Activated naive CD8-positive, alpha-beta T cell treated with anti-CD3 and anti-CD28 coated beads, Interleukin-2, amount 50 U/mL, for 16 hours (primary cell): ENCODE measurements around the gene VEPH1.

Source experiments
- DNase-seq: peaks from one replicate; pipeline ENCODE4 v3.0.0-alpha.2; 2020; ENCODE audit warnings: low read depth, low spot score

VEPH1 gene

GRCh38 chr3:157523814-157524213 is 20.6 kb upstream of the VEPH1 start:
- no peak for DNase-seq

- no peak for DNase-seq
Observed at GRCh38 chr3:157522648-157523047, 19.4 kb upstream of the VEPH1 start.

DNA sequence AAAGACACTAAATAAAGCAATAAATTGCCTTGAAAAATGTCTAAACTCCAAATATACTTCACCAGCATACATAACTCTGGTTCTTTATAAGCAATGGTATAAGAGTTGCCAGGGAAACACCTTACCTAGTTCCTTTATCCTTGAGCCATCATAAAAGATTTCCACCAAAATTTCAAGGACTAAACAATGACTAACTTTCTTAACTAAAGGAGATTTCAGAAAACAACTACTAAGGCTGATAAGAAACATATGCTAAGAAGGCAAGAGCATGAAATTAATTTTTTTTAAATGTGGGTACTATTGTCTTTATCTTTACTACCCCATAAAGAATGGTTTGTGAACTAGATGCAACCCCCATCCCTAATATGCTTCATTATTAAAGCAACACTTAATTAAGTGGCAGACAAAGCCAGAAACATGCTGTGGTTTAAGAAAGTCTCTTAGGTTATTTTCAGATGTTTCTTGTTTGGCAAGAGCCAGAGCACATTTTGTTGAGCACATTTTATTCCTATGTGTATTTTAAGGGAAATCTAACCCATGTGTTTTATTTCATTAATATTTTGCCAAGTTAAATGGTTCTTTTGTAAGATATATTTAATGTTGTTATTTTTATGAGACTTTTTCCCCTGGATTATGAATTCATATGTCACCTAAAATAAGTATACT is 17.4 kb upstream of the VEPH1 start:
- DNase-seq, result no peak

DNA sequence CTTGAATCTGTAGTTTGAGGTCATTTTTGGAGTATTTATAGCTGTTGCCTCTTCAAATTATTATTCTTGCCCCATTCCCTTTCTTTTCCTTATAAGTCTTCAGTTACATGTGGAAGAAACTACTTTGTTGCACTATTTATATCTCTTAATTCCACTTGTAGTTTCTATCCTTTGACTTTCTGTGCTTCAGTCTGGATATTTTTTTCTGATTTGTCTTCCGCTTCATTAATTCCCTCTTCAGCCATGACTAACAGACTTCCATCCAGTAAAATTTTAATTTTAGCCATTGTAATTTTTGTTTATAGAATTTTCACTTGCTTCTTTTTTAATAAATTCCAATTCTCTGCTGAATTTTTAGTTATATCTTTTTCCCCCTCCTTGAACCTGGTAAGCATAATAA is 15.7 kb upstream of the VEPH1 start:
- DNase-seq, result no peak

DNA sequence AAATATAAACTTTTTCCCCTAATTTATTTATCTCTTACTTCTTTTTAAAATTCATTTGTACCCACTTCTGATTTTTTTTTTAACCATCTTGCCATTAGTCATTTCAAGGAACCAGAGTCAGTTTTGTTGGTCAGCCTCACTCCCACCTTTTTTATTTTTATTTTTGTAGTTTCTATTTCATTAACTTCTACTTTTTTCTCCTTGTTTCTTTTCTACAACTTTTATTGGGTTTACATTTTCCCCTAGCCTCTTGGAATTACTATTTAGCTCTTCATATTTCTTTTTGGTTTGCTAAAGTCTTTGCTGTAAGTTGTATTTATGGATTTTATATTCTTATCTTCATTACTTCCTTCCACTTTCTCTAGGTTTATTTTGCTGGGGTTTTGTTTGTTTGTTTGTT is 13.7 kb upstream of the VEPH1 start:
- DNase-seq, result no peak

GRCh38 chr3:157515398-157515797 is 12.2 kb upstream of the VEPH1 start:
- no peak for DNase-seq

- no peak for DNase-seq
Observed at GRCh38 chr3:157514371-157514895, 11.2 kb upstream of the VEPH1 start.

DNA sequence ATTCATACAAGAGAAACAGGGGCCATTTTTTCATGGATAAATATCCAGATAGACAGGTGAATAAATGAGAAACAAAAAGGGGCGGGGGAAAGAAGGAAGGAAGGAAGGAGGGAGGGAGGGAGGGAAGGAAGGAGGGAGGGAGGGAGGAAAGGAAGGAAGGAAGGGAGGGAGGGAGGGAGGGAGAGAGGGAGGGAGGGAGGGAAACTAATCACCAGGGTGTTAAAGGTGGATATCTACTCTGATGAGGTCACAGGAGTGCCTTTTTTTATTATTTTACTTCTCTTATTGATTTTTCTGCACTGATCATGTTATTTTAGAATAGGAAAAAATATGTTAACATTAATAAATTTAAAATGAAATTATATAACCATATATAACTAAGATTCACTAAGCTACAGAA is 10.4 kb upstream of the VEPH1 start:
- DNase-seq, result no peak

DNA sequence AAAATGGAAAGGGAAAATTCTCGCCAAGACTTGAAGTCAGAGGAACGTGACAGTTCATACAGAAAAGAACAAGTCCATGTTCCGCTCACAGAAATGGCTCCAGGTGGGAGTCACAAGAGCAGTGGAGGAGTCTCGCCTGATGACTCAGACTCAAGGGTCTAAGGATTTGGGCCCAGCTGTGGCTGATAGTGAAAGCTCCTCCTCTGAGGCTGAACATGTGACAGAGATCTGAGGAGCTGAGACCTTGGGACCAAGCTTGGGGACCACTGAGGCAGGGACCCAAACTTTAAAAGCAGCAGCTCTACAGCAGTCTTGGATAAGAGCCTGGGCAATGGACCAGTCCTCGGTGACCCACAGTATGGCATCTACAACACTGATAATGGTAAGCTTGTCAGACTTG is 9.3 kb upstream of the VEPH1 start:
- DNase-seq, result no peak

DNA sequence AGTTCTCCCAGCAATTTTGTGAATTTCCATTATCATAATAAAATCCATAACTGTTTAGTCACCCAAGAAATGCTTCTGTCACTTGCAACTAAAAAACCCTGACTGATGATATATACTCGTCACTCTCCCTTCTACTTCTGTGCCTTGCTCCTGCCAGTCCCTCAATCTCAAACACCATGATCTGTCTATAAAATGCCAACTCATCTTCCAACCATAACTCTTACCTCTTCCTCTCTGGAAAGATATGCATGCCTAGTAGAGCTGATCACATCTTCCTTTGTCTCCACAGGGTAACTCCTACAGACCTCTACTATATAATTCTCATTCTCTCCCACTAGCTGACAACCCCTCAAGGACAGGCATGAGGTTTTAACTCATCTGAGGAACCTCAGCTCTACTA is 5.2 kb upstream of the VEPH1 start:
- no peak for DNase-seq

- DNase-seq, result no peak
Observed at GRCh38 chr3:157501863-157502262, 1.4 kb downstream of the VEPH1 start.

GRCh38 chr3:157500232-157500631 is 3.0 kb downstream of the VEPH1 start:
- DNase-seq, result no peak

DNA sequence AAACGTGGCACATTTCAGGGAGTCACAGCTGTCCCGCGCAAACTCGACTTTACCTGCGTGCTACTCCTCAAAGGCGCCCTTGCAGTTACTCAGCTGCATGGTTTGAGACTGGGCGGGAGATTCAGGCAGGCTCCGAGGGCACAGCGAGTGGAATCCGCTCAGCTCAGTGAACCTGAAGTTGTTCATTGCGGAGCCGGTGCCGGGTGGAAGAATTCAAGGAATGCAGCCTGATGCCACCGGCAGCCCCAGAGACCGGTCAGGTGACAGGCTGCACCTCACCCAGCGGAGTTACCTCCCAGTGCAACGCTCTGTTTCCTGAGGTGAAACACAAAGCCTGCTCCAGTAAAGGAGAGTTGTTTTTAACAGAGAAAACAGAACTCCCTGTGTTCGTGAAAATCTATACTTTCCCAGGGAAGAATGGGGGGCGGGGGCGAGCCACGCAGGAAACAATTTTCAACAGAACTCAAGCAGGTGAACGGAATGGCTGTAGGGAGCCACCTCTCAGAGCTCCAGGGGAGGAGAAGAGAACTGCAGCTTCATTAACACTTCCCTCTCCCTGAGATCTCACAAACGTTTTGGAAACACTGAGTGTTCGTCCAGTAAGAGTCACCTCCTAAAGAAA is 3.8 kb downstream of the VEPH1 start:
- DNase-seq, result no peak

- DNase-seq, result no peak
Observed at GRCh38 chr3:157498371-157498770, 4.8 kb downstream of the VEPH1 start.

- no peak for DNase-seq
Observed at GRCh38 chr3:157495846-157496245, 7.4 kb downstream of the VEPH1 start.

- no peak for DNase-seq
Observed at GRCh38 chr3:157494581-157495281, 8.5 kb downstream of the VEPH1 start.

GRCh38 chr3:157493627-157494550 is 9.3 kb downstream of the VEPH1 start:
- no peak for DNase-seq

DNA sequence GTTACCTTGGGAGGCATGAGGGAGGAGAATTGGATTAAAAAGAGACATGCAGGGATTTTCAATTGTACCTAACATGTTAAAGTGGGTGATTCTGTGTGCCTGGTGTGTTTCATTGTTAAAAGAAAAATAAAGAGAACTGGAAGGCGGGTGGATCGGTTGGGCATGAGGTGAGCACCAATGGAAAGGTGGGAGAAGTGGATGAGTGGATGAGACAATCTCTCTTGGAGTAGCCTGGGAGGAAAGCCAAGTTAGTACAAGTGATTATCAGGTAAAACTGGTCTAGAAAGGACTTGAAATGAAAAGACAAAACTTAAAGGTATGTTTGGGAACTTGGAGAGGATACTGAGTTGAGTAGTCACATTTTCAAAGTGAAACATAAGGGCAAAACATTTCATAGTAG is 12.1 kb downstream of the VEPH1 start:
- no peak for DNase-seq

DNA sequence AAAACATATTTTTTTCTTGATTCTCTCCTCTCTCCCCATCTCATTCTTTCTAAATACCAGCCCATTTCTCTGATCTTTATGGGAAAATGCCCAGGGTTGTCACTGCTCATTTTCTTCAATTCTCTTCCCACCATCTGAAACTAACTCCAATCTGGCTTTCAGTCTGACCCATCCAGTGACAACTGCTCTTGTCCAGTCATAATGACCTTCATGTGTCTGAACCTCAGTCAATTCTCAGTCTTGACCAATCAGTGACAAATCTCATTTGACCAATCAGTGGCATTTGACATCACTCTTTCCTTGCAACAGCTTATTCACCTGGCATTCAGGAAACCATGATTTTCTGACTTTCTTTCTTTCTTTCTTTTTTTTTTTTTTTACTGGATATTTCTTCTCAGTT is 15.1 kb downstream of the VEPH1 start:
- no peak for DNase-seq

DNA sequence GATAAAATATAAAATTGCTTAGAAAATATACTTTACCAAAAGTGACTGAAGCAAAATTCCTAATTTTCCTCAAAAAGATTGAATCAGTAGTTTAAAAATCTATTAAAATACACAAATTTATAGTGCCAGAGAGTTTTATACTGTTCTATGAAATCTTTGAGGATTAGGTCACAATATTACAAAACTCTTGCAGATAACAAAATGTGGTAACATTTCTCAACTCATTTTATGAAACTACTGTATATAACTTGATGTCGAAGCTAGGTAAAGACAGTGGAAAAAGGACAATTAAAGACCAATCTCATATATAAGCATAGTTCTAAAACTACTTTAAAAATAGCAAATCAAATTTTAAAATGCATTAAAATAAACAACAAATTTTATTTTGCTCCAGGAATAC is 15.9 kb downstream of the VEPH1 start:
- DNase-seq, result no peak

DNA sequence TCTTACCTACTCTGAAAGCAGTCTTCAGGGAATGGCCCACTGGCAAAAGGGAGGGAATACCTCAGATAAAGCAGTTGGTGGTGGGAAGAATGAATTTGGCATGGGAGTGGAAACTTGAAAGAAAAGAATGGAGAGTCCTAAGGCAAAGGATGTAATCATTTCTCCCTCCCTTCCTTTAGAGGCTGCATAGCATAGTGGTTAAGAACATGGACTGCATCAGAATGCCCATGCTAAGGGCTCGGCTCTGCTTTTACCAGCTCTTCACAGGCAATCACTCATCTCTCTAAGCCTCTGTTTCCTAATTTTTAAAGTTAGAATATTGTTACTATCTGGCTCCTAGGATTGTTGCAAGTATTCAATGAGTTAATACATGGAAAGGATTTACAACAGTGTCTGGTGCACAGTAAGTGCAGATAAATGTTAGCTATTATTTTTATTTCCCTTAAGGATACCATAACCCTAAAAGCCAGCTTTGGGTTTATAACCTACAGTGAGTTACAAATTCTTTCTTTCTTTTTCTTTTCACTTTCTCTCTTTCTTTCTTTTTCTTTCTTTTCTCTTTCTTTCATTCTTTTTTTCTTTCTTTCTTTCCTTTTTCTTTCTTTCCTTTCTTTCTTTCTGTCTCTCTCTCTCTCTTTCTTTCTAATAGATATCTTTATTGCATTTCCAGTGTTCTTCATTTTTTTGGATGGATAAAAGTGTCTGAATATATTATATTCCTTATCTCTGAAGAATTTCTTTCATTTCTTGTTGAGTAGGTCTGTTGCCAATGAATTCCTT is 23.6 kb downstream of the VEPH1 start:
- no peak for DNase-seq
